Measurements from ENCODE around the gene HOXD9. TPM values are rescaled to one million over a fixed set of nuclear protein-coding genes. Genes with fewer than 3 reads are reported as not detected.

HOXD9 gene
- total and polyA plus RNA-seq, 3 donors from 2014 or later, result 8.2 to 21.2 (median 15.7) TPM

GRCh38 chr2:176122052-176122682 lies 352 bp upstream of the HOXD9 start:
- intact Hi-C loops (cut with DNase I; ENCODE audit: low total_unique reads), result loop anchor here (10.0 kb wide), 1 partner anchor 1033 kb away; no protein-coding TSS in a partner anchor
- TF ChIP-seq POLR2A (IDR thresholded peaks at IDR 0.05) (no peak), CTCF (IDR thresholded peaks at IDR 0.05) (peak in 1 of 3 experiments; percentile 10)
- H3K9me3 ChIP-seq, result no peaks in the 10 kb centered on the region
- H3K4me3 ChIP-seq, result peak overlapping the region; percentile 76 to 78
- no peaks in the 10 kb centered on the region for H3K36me3 ChIP-seq (ENCODE audit: low read depth, missing control alignments)
- peaks cover 5% of the 10 kb centered on the region for H3K4me1 ChIP-seq
- H3K27me3 ChIP-seq, result no peaks in the 10 kb centered on the region
- WGBS, 2 donors, result 0% methylated on average over 17 to 47 of the region's 47 CpGs
- DNase-seq, result no peak
- H3K27ac ChIP-seq, result peak overlapping the region; percentile 95 to 98

- Histone ChIP-seq H3K27me3 (no peaks in the 10 kb centered on the region), H3K36me3 (ENCODE audit: low read depth, missing control alignments) (no peaks in the 10 kb centered on the region), H3K9me3 (no peaks in the 10 kb centered on the region), H3K27ac (peak overlapping the region; percentile 95 to 98), H3K4me1 (peaks cover 12% of the 10 kb centered on the region), H3K4me3 (peak overlapping the region; percentile 76 to 78)
- 5 to 12% methylated on average over 40 of the region's 40 CpGs for WGBS, 2 donors
- DNase-seq, result peak; percentile 56
- no peak for TF ChIP-seq POLR2A (IDR thresholded peaks at IDR 0.05)
- no peak for TF ChIP-seq CTCF (IDR thresholded peaks at IDR 0.05)
- intact Hi-C loops (cut with DNase I; ENCODE audit: low total_unique reads), result loop anchor here (10.0 kb wide), 1 partner anchor 1031 kb away; no protein-coding TSS in a partner anchor
Measured at GRCh38 chr2:176123411-176124109, 1.0 kb downstream of the HOXD9 start.

GRCh38 chr2:176124110-176124946 lies 1.8 kb downstream of the HOXD9 start:
- Histone ChIP-seq H3K27ac (peak overlapping the region; percentile 95 to 98), H3K4me1 (peaks cover 12% of the 10 kb centered on the region), H3K27me3 (no peaks in the 10 kb centered on the region), H3K36me3 (ENCODE audit: low read depth, missing control alignments) (no peaks in the 10 kb centered on the region), H3K9me3 (no peaks in the 10 kb centered on the region), H3K4me3 (peak overlapping the region; percentile 76 to 78)
- peak; percentile 11 for DNase-seq
- WGBS, 2 donors, result 19 to 31% methylated on average over 12 to 34 of the region's 34 CpGs
- TF ChIP-seq POLR2A (IDR thresholded peaks at IDR 0.05) (no peak), CTCF (IDR thresholded peaks at IDR 0.05) (no peak)
- intact Hi-C loops (cut with DNase I; ENCODE audit: low total_unique reads), result loop anchor here (10.0 kb wide), 1 partner anchor 1030 kb away; no protein-coding TSS in a partner anchor

GRCh38 chr2:176124947-176125771 lies 2.6 kb downstream of the HOXD9 start:
- no peak for DNase-seq
- WGBS, 2 donors, result 37 to 60% methylated on average over 8 to 9 of the region's 9 CpGs
- TF ChIP-seq CTCF (IDR thresholded peaks at IDR 0.05), result no peak
- no peak for TF ChIP-seq POLR2A (IDR thresholded peaks at IDR 0.05)
- intact Hi-C loops (cut with DNase I; ENCODE audit: low total_unique reads), result loop anchor here (10.0 kb wide), 1 partner anchor 1030 kb away; no protein-coding TSS in a partner anchor
- Histone ChIP-seq H3K27ac (peak overlapping the region; percentile 95 to 98), H3K4me3 (peak overlapping the region; percentile 76 to 78), H3K9me3 (no peaks in the 10 kb centered on the region), H3K27me3 (no peaks in the 10 kb centered on the region), H3K36me3 (ENCODE audit: low read depth, missing control alignments) (no peaks in the 10 kb centered on the region), H3K4me1 (peaks cover 12% of the 10 kb centered on the region)

All from testis (tissue), 3 donors.